PC-9 (cell line): ENCODE measurements around the gene GMNN. TPM values are rescaled to one million over a fixed set of nuclear protein-coding genes. Genes with fewer than 3 reads are reported as not detected.

Experiments
- BruUV-seq: library from RNA; stranded (reverse); fragments of 400-500 nt; replicated peaks from 2 replicates; lab custom pipeline; 2021; lab: Mats Ljungman, UMichigan
- CTCF ChIA-PET: fragments of 300-600 bp; sonication (Branson Sonifier 250); formaldehyde crosslinking; loops from one replicate; lab custom pipeline; 2022; ENCODE audit warnings: antibody characterized with exemption; lab: Charles Lee
- POLR2A ChIA-PET: fragments of 300-600 bp; sonication (Branson Sonifier 250); formaldehyde crosslinking; loops from one replicate; lab custom pipeline; 2022; ENCODE audit warnings: antibody characterized with exemption; ENCODE audit not compliant: unreplicated experiment; lab: Charles Lee
- DNase-seq, 2 experiments: peaks; one replicate each; pipeline versions ENCODE4 v3.0.0 to v3.0.0-alpha.2; 2015 to 2022; ENCODE audit warnings: mixed read lengths in 1 of 2
- H2AFZ ChIP-seq: fragments of 200-600 bp; sonication (generic); 2 replicates; pipeline ENCODE4 v1.8.1; 2017; ENCODE audit warnings: antibody characterized with exemption
- H3F3A ChIP-seq: fragments of 200-600 bp; sonication (generic); 2 replicates; pipeline ENCODE4 v1.8.1; 2017; ENCODE audit warnings: antibody characterized with exemption, mild to moderate bottlenecking, low read depth; ENCODE audit not compliant: insufficient read depth
- H3K27ac ChIP-seq: fragments of 200-600 bp; sonication (generic); 2 replicates; pipeline ENCODE4 v1.6.1; 2016; ENCODE audit warnings: mixed run types
- H3K27me3 ChIP-seq: fragments of 200-600 bp; sonication (generic); 2 replicates; pipeline ENCODE4 v1.6.1; 2016; ENCODE audit warnings: low read depth, mixed run types; ENCODE audit not compliant: insufficient read depth
- H3K36me3 ChIP-seq: fragments of 200-600 bp; sonication (generic); 2 replicates; pipeline ENCODE4 v1.6.1; 2016; ENCODE audit warnings: low read depth, mixed run types
- H3K4me1 ChIP-seq: fragments of 200-600 bp; sonication (generic); replicated peaks from 2 replicates; pipeline ENCODE4 v1.6.1; 2016; ENCODE audit warnings: mixed run types; ENCODE audit not compliant: insufficient read depth
- H3K4me2 ChIP-seq: fragments of 200-600 bp; sonication (generic); 2 replicates; pipeline ENCODE4 v1.6.1; 2017; ENCODE audit warnings: mixed run types
- H3K4me3 ChIP-seq: fragments of 200-600 bp; sonication (generic); 2 replicates; pipeline ENCODE4 v1.6.1; 2016; ENCODE audit warnings: mixed run types
- H3K79me2 ChIP-seq: fragments of 200-600 bp; sonication (generic); 2 replicates; pipeline ENCODE4 v1.6.1; 2017; ENCODE audit warnings: low read depth, mixed run types
- H3K9me2 ChIP-seq: fragments of 200-600 bp; sonication (generic); 2 replicates; pipeline ENCODE4 v1.8.1; 2017; ENCODE audit warnings: mild to moderate bottlenecking; ENCODE audit not compliant: insufficient read depth
- H3K9me3 ChIP-seq: fragments of 200-600 bp; sonication (generic); 2 replicates; pipeline ENCODE4 v1.8.1; 2016; ENCODE audit warnings: low read depth; ENCODE audit not compliant: insufficient read depth
- H4K20me1 ChIP-seq: fragments of 200-600 bp; sonication (generic); 2 replicates; pipeline ENCODE4 v1.8.1; 2017; ENCODE audit not compliant: insufficient read depth
- CTCF ChIP-seq: fragments of 200-600 bp; sonication (generic); conservative IDR thresholded peaks from 2 replicates; pipeline ENCODE4 v1.6.1; 2017; ENCODE audit warnings: mixed run types, antibody characterized with exemption, mild to moderate bottlenecking, moderate library complexity
- EZH2 ChIP-seq: fragments of 200-600 bp; sonication (generic); IDR thresholded peaks from 2 replicates; pipeline ENCODE4 v1.8.0; 2017; ENCODE audit warnings: antibody characterized with exemption, low read depth
- intact Hi-C: fragments of 100-400 bp; cut with micrococcal nuclease; formaldehyde crosslinking; loops from one replicate; pipeline ENCODE4 v1.10.0; 2022; ENCODE audit not compliant: unreplicated experiment
- total RNA-seq: library from RNA; stranded (reverse); gene quantifications from 2 replicates; pipeline ENCODE4 v1.2.3, GENCODE V29; 2021

GMNN gene
- total RNA-seq, 1 experiment from 2014 or later, result 54.8 TPM

GRCh38 chr6:24798740-24799540, 24.2 kb downstream of the GMNN start, which contains the start of gene ARMH2:
Gene ARMH2, minus strand, starts transcription at chr6:24798917. Its CDS starts 60 bp downstream, at chr6:24798857.
- Histone ChIP-seq H3K27me3 (no peaks in the 10 kb centered on the region), H3K9me3 (no peaks in the 10 kb centered on the region), H4K20me1 (no peaks in the 10 kb centered on the region), H3K36me3 (no peaks in the 10 kb centered on the region), H3F3A (no peaks in the 10 kb centered on the region), H3K79me2 (no peaks in the 10 kb centered on the region), H3K9me2 (no peaks in the 10 kb centered on the region), H3K4me3 (no peak within 1 kb of the TSS), H3K27ac (no peak within 1 kb of the TSS), H2AFZ (no peak within 1 kb of the TSS), H3K4me2 (no peak within 1 kb of the TSS), H3K4me1 (peaks cover 4% of the 10 kb centered on the region; the same call in 1 of the 2 replicates)
- ChIA-PET POLR2A (no interaction called here), CTCF (no interaction called here)
- no TSS peak for BruUV-seq
- no peak for TF ChIP-seq CTCF
- DNase-seq, result no peak
- intact Hi-C loops, result no loop called here

GRCh38 chr6:24799541-24799915, 24.8 kb downstream of the GMNN start:
- H3K4me2 ChIP-seq, result no peak overlapping the region
- H3K36me3 ChIP-seq, result no peaks in the 10 kb centered on the region
- H3K9me2 ChIP-seq, result no peaks in the 10 kb centered on the region
- H3K4me3 ChIP-seq, result no peak overlapping the region
- intact Hi-C loops, result no loop called here
- H3K27me3 ChIP-seq, result no peaks in the 10 kb centered on the region
- H2AFZ ChIP-seq, result no peak overlapping the region
- BruUV-seq, result no TSS peak
- H3K79me2 ChIP-seq, result no peaks in the 10 kb centered on the region
- TF ChIP-seq CTCF (no peak), EZH2 (no peak)
- no peaks in the 10 kb centered on the region for H3K9me3 ChIP-seq
- peaks cover 4% of the 10 kb centered on the region; the same call in 1 of the 2 replicates for H3K4me1 ChIP-seq
- no peaks in the 10 kb centered on the region for H3F3A ChIP-seq
- no peaks in the 10 kb centered on the region for H4K20me1 ChIP-seq
- ChIA-PET POLR2A (no interaction called here), CTCF (no interaction called here)
- no peak for DNase-seq
- no peak overlapping the region for H3K27ac ChIP-seq

- no TSS peak for BruUV-seq
- Histone ChIP-seq H3K79me2 (no peaks in the 10 kb centered on the region), H3K4me3 (no peak overlapping the region), H3K4me1 (peaks cover 4% of the 10 kb centered on the region; the same call in 1 of the 2 replicates), H3K9me2 (no peaks in the 10 kb centered on the region), H3K27ac (no peak overlapping the region; the same call in 1 of the 2 replicates), H3K4me2 (no peak overlapping the region), H3K9me3 (no peaks in the 10 kb centered on the region), H4K20me1 (no peaks in the 10 kb centered on the region), H3F3A (no peaks in the 10 kb centered on the region), H3K27me3 (no peaks in the 10 kb centered on the region), H2AFZ (no peak overlapping the region), H3K36me3 (no peaks in the 10 kb centered on the region)
- intact Hi-C loops, result no loop called here
- DNase-seq, result peak in 1 of 2 experiments; percentile 41
- TF ChIP-seq CTCF (no peak), EZH2 (no peak)
- CTCF ChIA-PET, result interaction anchor here (0.6 kb wide), 2 partner anchors 215 to 1366 kb away, joined by 4 to 10 read pairs; no protein-coding TSS in a partner anchor
- POLR2A ChIA-PET, result interaction anchor here (0.6 kb wide), 1 partner anchor 40 kb away, joined by 6 read pairs; no protein-coding TSS in a partner anchor
These were observed 27.7 kb downstream of the GMNN start for GRCh38 chr6:24802271-24803059.
